AG10803 (cell line): Measurements from ENCODE around the gene DGLUCY.

Source experiments
- DNase-seq: peaks from one replicate; pipeline ENCODE4 v3.0.0; 2010; ENCODE audit warnings: low read depth
- H3K4me3 ChIP-seq: 2 replicates; pipeline ENCODE4 v1.5.1; 2011; ENCODE audit warnings: mild to moderate bottlenecking, low read length, control low read depth
- TF ChIP-seq, protein P1 (sequence below): conservative IDR thresholded peaks from 2 replicates; pipeline ENCODE4 v1.5.1; 2011; ENCODE audit warnings: mild to moderate bottlenecking, low read length, control low read depth, inconsistent platforms

The DGLUCY gene

DNA sequence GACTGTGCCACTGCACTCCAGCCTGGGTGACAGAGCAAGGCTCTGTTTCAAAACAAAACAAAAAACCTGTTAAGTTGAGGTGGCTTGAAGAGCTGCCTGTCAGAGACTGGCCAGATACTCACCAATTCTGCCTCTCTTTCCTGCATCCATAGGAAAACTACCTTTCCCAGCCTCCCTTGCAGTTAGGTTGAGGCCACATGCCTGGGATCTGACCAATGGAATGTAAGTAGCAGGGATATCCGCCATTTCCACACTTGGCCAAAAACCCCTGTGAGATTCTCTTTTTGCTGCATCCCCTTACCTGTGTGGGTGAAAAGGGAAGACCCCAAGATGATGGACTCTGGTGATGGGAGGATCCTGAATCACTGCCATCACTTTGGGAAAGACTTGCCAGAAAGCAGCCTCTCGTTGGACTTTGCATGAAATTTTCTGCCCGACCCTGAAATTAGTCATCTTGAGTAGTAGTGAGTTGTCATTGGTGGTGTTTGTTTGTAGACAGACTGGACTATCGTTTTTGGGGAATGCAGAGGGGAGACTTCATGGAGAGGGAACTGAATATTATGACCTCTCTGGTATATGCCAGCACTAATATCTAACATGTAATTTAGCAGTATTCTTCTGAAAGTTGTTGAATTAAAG lies 116.6 kb downstream of the DGLUCY start:
- DNase-seq: no peak
- TF ChIP-seq, protein P1, sequence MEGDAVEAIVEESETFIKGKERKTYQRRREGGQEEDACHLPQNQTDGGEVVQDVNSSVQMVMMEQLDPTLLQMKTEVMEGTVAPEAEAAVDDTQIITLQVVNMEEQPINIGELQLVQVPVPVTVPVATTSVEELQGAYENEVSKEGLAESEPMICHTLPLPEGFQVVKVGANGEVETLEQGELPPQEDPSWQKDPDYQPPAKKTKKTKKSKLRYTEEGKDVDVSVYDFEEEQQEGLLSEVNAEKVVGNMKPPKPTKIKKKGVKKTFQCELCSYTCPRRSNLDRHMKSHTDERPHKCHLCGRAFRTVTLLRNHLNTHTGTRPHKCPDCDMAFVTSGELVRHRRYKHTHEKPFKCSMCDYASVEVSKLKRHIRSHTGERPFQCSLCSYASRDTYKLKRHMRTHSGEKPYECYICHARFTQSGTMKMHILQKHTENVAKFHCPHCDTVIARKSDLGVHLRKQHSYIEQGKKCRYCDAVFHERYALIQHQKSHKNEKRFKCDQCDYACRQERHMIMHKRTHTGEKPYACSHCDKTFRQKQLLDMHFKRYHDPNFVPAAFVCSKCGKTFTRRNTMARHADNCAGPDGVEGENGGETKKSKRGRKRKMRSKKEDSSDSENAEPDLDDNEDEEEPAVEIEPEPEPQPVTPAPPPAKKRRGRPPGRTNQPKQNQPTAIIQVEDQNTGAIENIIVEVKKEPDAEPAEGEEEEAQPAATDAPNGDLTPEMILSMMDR: no peak
- no peak overlapping the region for H3K4me3 ChIP-seq

GRCh38 chr14:91231446-91231845 lies 117.6 kb downstream of the DGLUCY start:
- no peak overlapping the region for H3K4me3 ChIP-seq
- TF ChIP-seq, protein P1: no peak
- peak; percentile 67 for DNase-seq

GRCh38 chr14:91232052-91232451 lies 118.2 kb downstream of the DGLUCY start:
- no peak overlapping the region for H3K4me3 ChIP-seq
- TF ChIP-seq, protein P1: no peak

DNA sequence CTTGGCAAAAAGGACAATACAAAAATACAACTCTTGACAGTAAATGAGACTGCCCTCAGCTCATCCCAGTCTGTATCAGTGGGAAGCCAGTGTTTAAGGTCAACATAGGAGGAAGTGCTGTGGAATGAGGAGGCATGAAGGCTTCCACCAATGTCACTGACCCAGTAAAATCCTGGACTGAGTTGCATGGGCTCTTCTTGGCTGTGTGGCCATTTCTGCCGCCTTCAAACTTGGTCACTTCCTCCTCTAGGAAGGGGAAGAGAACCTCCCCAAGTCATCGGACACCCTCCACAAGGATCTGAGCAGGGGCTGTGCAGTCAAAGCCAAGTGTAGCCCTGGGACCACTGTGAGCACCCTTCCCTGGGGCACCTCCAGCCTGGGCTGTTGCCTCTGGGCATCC lies 118.7 kb downstream of the DGLUCY start:
- no peak for DNase-seq
- TF ChIP-seq, protein P1: no peak
- no peak overlapping the region for H3K4me3 ChIP-seq

More at GRCh38 chr14:91232052-91232451, 118.2 kb downstream of the DGLUCY start:
- no peak for DNase-seq

- DNase-seq: no peak
- TF ChIP-seq, protein P1: no peak
- H3K4me3 ChIP-seq: no peak overlapping the region
Observed at GRCh38 chr14:91233936-91234790, 120.3 kb downstream of the DGLUCY start.

DNA sequence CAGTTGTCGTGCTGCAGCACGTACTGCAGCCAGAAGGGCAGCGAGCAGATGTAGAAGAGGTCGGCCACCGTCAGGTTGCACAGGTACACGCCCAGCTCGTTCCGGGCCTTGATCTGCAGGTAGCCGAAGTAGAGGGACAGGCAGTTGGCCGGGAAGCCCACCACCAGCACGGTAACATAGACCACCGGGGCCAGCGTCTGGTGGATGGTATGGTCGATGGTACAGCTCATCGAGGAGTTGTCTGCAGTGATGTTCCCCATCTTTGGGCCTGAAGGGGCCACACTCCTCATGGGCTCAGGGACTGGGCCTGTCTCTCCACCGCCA lies 120.9 kb downstream of the DGLUCY start:
- DNase-seq: no peak
- no peak overlapping the region for H3K4me3 ChIP-seq
- TF ChIP-seq, protein P1: no peak

DNA sequence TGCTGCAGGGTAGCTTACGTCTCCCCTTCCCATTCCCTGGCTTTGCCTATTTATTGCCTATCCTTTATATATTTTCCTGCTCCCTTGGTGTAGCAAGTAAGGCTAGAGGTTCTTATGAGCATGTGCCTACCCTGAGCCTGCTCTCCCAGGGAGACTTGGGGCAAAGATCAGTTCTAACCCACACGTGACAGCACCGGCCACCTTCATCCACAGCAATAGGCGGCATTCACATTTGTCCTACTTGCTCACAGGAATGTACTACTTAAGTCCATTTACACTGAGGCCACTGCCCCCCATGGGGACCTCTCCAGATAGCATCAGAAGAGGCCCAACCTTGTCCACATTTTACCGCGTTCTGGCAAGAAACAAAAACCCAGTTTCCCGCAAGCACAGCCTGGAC lies 122.0 kb downstream of the DGLUCY start:
- DNase-seq: no peak
- H3K4me3 ChIP-seq: no peak overlapping the region
- TF ChIP-seq, protein P1: no peak
